GM18867 (cell line): ENCODE measurements around the gene CLSTN2.
A peak's percentile ranks its signal among the peaks of the same experiment; 100 is the strongest.

Experiments used
- ATAC-seq: cut with Tn5 transposase; IDR thresholded peaks from one replicate; pipeline ENCODE4 v1.9.1; 2021; ENCODE audit warnings: mild to moderate bottlenecking, moderate library complexity; ENCODE audit not compliant: unreplicated experiment

Gene CLSTN2

DNA sequence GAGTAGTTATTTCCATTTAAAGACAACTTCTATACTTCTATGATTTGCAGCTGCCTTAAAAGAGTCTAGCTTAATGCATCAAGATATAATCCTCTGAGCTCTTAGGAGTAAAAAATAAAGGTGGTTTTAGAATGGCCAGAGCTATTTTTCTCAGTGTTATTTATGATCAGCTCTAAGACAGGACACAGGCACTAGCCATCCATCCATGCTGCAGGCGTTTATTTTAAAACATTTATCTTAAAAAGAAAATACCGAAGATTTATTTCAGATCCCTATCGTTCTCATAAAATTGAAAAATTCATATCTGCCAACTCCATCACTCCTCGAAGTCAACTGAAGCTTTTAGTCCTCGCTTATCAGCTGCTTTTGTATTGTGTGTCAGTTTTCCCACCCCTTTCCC lies 243.5 kb downstream of the CLSTN2 start:
- peak; percentile 8 for ATAC-seq

- no peak for ATAC-seq
Observed at GRCh38 chr3:140180603-140181002, 245.6 kb downstream of the CLSTN2 start.

DNA sequence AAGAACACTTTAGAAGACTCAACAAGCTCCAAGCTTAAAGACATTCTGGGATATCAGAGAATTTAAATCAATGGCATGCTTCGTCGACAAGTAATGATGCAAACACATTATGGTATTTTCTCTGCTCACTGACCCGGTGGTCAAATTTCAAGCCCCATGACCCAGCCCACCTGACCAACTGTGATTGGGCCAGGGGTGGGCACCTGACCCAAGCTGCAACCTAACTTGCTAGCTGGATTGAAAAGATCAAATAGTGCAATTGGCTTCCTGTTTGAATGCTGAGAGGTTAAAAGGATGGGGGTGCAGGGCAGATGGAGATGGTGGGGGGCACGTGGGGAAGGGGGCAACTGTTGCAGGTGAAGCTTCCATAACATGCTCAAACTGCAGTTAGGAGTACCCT lies 250.4 kb downstream of the CLSTN2 start:
- ATAC-seq = no peak

- no peak for ATAC-seq
Observed at GRCh38 chr3:140186421-140186920, 251.5 kb downstream of the CLSTN2 start.

DNA sequence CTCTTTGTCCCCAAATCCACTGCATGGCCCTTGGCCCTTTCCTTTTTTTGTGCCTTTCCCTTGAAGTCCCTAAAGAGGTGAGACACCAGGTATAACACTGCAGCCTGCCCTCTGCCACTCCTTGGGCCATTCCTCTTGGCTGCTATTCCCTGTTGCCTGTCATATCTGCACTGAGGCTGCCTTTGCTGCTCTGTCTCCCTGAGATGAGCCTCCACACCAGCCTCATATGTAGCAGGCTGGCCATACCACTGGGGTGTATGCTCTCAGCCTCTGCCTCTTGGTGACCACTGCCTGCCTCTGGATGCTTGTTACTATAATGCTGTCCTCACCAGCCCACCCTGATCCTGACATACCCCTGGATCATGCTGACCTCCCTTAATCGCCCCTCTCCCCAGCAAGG lies 252.0 kb downstream of the CLSTN2 start:
- no peak for ATAC-seq

DNA sequence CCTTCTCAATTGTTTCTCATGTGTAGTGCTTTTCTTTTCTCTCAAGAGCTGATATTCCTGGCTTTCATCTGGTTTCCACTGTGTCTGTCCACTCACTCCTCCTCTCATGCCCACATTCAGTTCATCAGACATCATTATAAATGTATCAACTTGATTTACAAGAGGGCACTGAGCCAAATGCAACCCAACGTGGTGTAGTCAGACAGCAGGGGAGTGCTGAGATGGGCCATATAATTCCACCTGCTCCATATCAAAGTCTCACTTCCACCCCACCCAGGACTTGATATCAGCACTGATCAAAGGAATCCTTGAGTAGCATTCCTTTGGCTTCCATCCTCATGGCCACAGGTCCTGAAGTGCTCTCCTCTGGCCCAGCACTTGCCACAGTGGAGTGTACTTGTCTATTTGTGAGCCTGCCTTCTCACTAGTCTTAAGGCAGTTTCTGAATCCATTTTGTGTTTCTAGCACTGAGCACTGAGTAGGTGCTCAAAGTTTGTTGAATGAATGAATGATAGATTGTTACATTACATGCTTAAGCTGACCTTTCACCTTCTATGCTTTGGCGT lies 252.8 kb downstream of the CLSTN2 start:
- no peak for ATAC-seq

DNA sequence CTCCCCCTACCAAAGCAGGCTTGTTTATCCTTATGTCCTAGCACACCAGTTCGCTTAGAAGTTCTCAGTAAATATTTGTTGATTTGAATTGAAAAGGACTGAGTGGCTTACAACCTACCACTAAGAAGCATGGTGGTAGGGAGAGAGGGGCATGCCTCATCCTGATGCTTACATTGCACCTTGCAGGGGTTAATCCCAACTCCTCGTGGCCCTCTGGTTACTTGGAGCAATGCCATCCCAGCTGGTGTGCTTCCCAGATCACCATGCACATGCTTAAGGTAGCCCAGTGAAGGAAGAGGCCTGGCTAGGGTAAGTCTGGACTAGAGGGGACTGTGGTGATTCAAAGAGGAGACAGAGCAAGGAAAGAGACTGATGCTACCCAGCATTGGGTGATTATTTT lies 253.3 kb downstream of the CLSTN2 start:
- ATAC-seq = no peak

GRCh38 chr3:140189267-140189666 lies 254.3 kb downstream of the CLSTN2 start:
- ATAC-seq = no peak

DNA sequence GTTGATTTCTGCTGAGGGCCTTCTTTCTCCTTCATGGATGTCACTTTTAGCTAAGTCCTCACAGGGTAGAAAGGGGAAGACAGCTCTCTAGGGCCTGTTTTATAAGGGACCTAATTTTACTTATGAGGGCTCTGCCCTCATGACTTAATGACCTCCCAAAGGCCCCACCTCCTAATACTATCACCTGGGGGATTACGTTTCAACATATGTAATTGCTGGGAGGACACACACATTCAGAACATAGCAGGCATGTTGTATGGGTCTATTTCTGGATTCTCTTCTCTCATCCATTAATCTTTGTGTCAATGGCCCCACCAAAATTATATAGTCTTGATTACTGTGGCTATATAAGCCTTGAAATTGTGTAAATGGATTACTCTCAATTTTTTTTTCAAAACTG lies 255.0 kb downstream of the CLSTN2 start:
- no peak for ATAC-seq

- ATAC-seq = no peak
Observed at GRCh38 chr3:140196970-140197369, 262.0 kb downstream of the CLSTN2 start.

DNA sequence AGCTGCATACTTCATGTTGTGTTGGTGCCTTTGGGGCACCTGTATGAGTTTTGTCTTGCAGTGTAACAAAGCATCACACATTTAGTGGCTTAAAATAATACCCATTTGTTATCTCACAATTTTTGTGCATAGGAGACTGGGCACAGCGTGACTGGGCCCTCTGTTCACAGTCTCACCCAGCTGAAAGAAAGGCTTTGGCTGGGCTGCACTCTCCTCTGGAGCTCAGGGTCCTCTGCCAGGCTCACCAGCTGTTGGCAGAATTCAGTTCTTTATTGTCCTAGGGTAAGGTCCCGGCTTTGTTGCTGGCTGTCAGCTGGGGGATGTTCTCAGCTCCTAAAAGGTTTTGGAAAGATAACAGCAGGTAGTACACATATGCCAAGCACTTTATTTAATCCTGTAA lies 263.3 kb downstream of the CLSTN2 start:
- no peak for ATAC-seq

DNA sequence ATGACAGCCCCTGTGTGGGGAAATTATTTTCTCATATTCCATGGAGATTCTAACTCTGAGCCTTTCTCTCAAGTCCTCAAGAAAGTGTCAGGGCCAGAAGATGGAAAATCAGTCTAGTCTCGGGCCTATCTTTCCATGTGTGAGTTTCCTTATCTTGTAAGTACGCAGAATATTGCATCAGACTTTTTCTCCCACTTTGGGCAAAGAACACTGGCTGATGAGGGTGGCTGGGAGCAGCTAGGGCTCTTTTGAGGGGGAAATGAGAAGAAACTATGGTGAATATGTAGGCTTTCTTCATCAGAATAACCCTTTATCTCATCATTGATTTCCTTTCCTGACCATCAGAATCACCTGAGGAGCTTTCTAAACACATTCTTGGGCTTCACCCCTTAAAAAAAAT lies 264.0 kb downstream of the CLSTN2 start:
- no peak for ATAC-seq

DNA sequence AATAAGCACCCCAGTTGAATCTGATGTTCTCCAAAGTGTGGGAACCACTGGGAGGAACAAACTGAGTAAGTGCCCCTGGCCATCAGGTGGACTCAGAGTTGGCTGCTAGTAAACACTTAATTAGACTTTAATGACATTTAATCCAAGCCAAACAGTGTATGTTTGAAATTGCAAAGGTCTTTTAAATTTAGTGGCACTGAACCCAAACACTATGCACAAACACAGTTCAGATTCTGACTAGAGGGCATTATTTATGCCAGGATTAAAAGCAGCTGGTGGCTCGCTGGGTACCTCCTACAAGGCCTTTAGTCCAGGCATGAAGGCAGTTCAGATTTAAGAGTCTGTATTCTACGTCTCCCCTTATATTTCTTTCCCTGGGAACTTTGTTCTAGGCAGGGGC lies 264.8 kb downstream of the CLSTN2 start:
- ATAC-seq = no peak

DNA sequence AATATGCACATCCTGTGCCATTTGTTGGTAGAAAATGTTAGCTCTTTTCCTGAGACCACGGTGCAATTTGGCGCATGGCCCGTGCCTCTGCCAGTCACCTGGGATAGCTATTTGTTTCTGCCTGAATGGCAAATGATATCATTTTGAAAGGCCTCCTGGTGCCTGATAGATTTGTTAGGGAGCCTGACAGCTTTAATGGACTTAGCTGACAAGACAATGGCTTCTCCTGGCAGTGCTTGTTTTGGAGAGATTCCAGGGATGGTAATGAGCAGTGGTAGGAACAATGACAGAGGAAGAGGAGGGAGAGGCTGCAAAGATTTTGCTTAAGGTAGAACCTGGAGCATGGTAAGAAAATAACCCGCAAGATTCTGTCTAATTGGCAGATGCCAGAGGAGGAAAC lies 268.5 kb downstream of the CLSTN2 start:
- ATAC-seq = no peak

- no peak for ATAC-seq
Observed at GRCh38 chr3:140204271-140204984, 269.4 kb downstream of the CLSTN2 start.

DNA sequence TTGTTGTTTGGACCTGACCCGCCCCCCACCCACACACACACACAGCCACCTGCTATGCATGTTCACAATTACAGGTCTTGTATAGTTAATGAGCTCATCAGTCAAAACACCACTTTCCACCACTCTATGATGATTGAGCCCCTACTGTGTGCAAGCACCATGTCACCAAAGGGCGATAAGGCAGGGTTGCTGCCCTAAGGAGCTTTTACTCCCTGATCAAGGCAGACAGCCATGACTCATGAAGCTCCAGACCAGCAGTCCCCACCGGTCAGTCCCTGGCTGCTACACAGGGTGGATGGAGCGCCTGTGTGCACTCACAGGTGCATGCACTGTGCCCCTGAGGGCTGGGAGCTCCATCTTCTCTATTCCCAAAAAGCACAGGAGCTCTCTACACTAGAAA lies 270.6 kb downstream of the CLSTN2 start:
- ATAC-seq = no peak

GRCh38 chr3:140206196-140207040 lies 271.4 kb downstream of the CLSTN2 start:
- no peak for ATAC-seq

DNA sequence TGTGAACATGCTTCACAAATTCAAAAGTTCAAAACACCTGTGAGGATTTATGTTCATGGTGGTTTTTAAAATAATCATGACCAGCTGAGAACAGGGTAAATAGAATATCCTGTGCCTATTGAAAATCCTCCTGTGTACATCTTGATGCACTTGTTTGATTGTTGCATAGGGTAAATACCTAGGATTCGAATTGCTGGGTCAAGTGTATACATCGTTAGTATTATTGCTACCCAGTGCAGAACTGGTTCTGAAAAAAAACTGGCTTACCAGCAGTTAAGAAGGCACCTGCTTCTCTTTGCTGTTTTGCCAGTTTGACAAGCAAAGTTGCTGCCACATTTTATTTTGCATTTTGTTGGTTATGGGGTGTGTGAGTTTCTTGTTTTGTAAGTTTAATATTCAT lies 272.6 kb downstream of the CLSTN2 start:
- no peak for ATAC-seq

DNA sequence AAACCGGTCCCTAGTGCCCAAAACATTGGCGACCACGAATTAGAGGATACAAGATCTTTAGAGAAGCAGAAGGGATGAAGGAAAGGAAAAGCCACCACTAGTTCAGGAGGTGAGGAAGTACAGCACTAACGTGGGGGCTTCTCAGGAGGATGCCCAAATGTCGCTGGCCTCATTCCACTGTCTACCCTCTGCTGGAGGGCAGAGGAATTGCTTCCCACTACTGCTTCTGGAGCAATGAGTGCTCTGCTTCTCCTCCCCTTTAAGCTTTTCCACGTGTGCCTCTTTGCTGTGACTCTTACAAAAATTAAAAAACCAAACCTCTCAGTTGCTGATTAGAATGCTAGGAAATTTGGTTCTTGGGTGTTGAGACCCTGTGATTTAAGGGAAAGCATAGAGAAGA lies 281.3 kb downstream of the CLSTN2 start:
- ATAC-seq = peak; percentile 60

GRCh38 chr3:140219291-140219690 lies 284.3 kb downstream of the CLSTN2 start:
- ATAC-seq = no peak

GRCh38 chr3:140219923-140220452 lies 285.0 kb downstream of the CLSTN2 start:
- peak; percentile 70 for ATAC-seq

GRCh38 chr3:140223197-140223596 lies 288.2 kb downstream of the CLSTN2 start:
- no peak for ATAC-seq
